Epidermal melanocyte (primary cell): ENCODE data around the gene MARK2.
"Not testable (repeated sequence)": the region's sequence is repeated elsewhere in the genome, so short reads cannot be mapped to it uniquely, and the experiment has no call there.

Experiments used
- DNase-seq: peaks from one replicate; pipeline ENCODE4 v3.0.0; 2011; ENCODE audit warnings: low spot score; ENCODE audit not compliant: insufficient read length

The MARK2 gene

GRCh38 chr11:63853476-63853875, 14.6 kb downstream of the MARK2 start:
- DNase-seq, result no peak

- DNase-seq, result no peak
These were observed 15.8 kb downstream of the MARK2 start for GRCh38 chr11:63854696-63855095.

GRCh38 chr11:63855975-63856374, 17.1 kb downstream of the MARK2 start:
- no peak for DNase-seq

GRCh38 chr11:63858628-63859550, 20.0 kb downstream of the MARK2 start:
- DNase-seq, result no peak

- no peak for DNase-seq
These were observed 24.0 kb downstream of the MARK2 start for GRCh38 chr11:63862923-63863322.

GRCh38 chr11:63863620-63864019, 24.7 kb downstream of the MARK2 start:
- not testable (repeated sequence) for DNase-seq

GRCh38 chr11:63866211-63866610, 27.3 kb downstream of the MARK2 start:
- no peak for DNase-seq

GRCh38 chr11:63867511-63867910, 28.6 kb downstream of the MARK2 start:
- DNase-seq, result no peak

GRCh38 chr11:63868399-63869064, 29.6 kb downstream of the MARK2 start:
- no peak for DNase-seq

- DNase-seq, result no peak
These were observed 30.3 kb downstream of the MARK2 start for GRCh38 chr11:63869171-63869591.

- DNase-seq, result no peak
These were observed 30.8 kb downstream of the MARK2 start for GRCh38 chr11:63869683-63870082.

- no peak for DNase-seq
These were observed 31.6 kb downstream of the MARK2 start for GRCh38 chr11:63870351-63871140.

GRCh38 chr11:63871962-63872799, 33.3 kb downstream of the MARK2 start:
- peak; percentile 73 for DNase-seq

GRCh38 chr11:63872800-63873197, 33.9 kb downstream of the MARK2 start:
- no peak for DNase-seq

GRCh38 chr11:63873311-63873710, 34.4 kb downstream of the MARK2 start:
- DNase-seq, result peak; percentile 62

GRCh38 chr11:63874511-63874910, 35.6 kb downstream of the MARK2 start:
- no peak for DNase-seq

- DNase-seq, result no peak
These were observed 36.7 kb downstream of the MARK2 start for GRCh38 chr11:63875506-63876065.

- peak; percentile 11 for DNase-seq
These were observed 37.7 kb downstream of the MARK2 start for GRCh38 chr11:63876616-63877015.

GRCh38 chr11:63877658-63878241, 38.8 kb downstream of the MARK2 start:
- DNase-seq, result no peak
